ENCODE results near the gene ZNF560.

DNA sequence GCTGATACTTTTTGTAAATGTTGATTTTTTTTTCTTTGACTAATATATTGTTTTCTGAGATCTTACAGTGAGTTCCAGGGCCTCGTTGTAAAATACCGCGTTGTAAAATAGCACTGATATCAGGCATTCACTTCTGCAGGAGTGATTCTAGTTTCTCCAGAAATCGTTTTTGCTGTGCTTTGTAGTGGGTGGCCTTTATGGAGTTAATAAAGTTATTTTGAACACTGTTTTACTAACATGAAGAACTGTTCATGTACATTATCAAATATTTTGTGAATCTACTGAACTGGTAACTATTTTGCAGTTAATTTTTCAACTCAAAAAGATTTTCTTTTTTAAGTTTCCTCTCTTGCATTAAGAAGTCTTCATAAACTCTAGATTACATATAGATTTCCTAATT lies 62.1 kb downstream of the ZNF560 start:
- TF ChIP-seq GABPA (IDR thresholded peaks at IDR 0.05; ENCODE audit: low read depth) = no peak
- TF ChIP-seq, protein P1, sequence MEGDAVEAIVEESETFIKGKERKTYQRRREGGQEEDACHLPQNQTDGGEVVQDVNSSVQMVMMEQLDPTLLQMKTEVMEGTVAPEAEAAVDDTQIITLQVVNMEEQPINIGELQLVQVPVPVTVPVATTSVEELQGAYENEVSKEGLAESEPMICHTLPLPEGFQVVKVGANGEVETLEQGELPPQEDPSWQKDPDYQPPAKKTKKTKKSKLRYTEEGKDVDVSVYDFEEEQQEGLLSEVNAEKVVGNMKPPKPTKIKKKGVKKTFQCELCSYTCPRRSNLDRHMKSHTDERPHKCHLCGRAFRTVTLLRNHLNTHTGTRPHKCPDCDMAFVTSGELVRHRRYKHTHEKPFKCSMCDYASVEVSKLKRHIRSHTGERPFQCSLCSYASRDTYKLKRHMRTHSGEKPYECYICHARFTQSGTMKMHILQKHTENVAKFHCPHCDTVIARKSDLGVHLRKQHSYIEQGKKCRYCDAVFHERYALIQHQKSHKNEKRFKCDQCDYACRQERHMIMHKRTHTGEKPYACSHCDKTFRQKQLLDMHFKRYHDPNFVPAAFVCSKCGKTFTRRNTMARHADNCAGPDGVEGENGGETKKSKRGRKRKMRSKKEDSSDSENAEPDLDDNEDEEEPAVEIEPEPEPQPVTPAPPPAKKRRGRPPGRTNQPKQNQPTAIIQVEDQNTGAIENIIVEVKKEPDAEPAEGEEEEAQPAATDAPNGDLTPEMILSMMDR (IDR thresholded peaks at IDR 0.05; ENCODE audit: insufficient read depth, low read length) = no peak
- TF ChIP-seq REST (IDR thresholded peaks at IDR 0.05; ENCODE audit: insufficient replicate concordance, low read depth) = no peak
- TF ChIP-seq POLR2AphosphoS5 (IDR thresholded peaks at IDR 0.05; ENCODE audit: low read depth) = no peak

Data from HL-60 (cell line).